ENCODE data around the gene MGMT. TPM values are rescaled to one million over a fixed set of nuclear protein-coding genes. Genes with fewer than 3 reads are reported as not detected.

MGMT gene
- total and polyA plus RNA-seq, 9 of the 15 experiments (the other 6 are each of a cell fraction or from before 2014, with no cell fraction given) = 0.03 to 0.29 (median 0.11) TPM; not detected in 4

GRCh38 chr10:129448539-129448938, 18.5 kb upstream of the MGMT start:
- H3K27me3 ChIP-seq (ENCODE audit: control insufficient read depth in 2 of 2, insufficient read depth in 2 of 2, low read length in 2 of 2) = no peaks in the 10 kb centered on the region
- no peak for DNase-seq (ENCODE audit: extremely low read depth in 1 of 4, low spot score in 3 of 4)
- no peak overlapping the region for H3K27ac ChIP-seq (ENCODE audit: extremely low read depth, low read depth, low read length)
- BruUV-seq (replicated peaks) = no TSS peak
- TF ChIP-seq ZNF12 (CRISPR knock-in tag; IDR thresholded peaks at IDR 0.05) (no peak), NCOR1 (IDR thresholded peaks at IDR 0.05) (no peak), MEF2A (IDR thresholded peaks at IDR 0.05; ENCODE audit: control insufficient read depth, low read depth, low read length) (no peak), ADNP (tag; IDR thresholded peaks at IDR 0.05) (no peak)
- H3K9me3 ChIP-seq (replicated peaks; ENCODE audit: control insufficient read depth, insufficient read depth, low read depth, low read length) = no peaks in the 10 kb centered on the region
- no peaks in the 10 kb centered on the region for H3K79me2 ChIP-seq (ENCODE audit: control insufficient read depth, insufficient read depth, low read length)
- no peaks in the 10 kb centered on the region for H3K9me1 ChIP-seq (ENCODE audit: control insufficient read depth, insufficient read depth, low read length)
- H4K20me1 ChIP-seq (replicated peaks; ENCODE audit: control insufficient read depth, insufficient read depth, low read length) = no peaks in the 10 kb centered on the region
- no peaks in the 10 kb centered on the region for H3K4me1 ChIP-seq (replicated peaks in 1 of 2; ENCODE audit: control insufficient read depth in 2 of 2, insufficient read depth in 2 of 2, low read length in 2 of 2)
- no peak overlapping the region for H3K4me2 ChIP-seq (ENCODE audit: insufficient read depth, low read length)
- intact Hi-C loops (cut with micrococcal nuclease) (no loop called here), in situ Hi-C loops (cut with MboI) (no loop called here)
- no peak for FAIRE-seq
- ChIA-PET POLR2A (no interaction called here), CTCF (ENCODE audit: low intra/inter-chr PET ratio) (no interaction called here)
- WGBS (ENCODE audit: insufficient coverage, low coverage, missing lambda C conversion rate) = 1% methylated on average over 5 of the region's 5 CpGs
- no peak for ATAC-seq
- H3K9ac ChIP-seq (ENCODE audit: insufficient read depth in 1 of 2, low read depth in 2 of 2, low read length in 2 of 2) = no peak overlapping the region
- no peak overlapping the region for H2AFZ ChIP-seq (ENCODE audit: low read depth, low read length)
- no peaks in the 10 kb centered on the region for H3K36me3 ChIP-seq (ENCODE audit: control insufficient read depth, insufficient read depth, low read length)
- H3K4me3 ChIP-seq = no peak overlapping the region

- ATAC-seq (no peak), DNase-seq (ENCODE audit: extremely low read depth in 1 of 4, low spot score in 3 of 4) (no peak), FAIRE-seq (no peak)
- no TSS peak for BruUV-seq (replicated peaks)
- intact Hi-C loops (cut with micrococcal nuclease) (no loop called here), in situ Hi-C loops (cut with MboI) (no loop called here)
- CTCF ChIA-PET (ENCODE audit: low intra/inter-chr PET ratio) = no interaction called here
- no peaks in the 10 kb centered on the region for H3K9me3 ChIP-seq (replicated peaks; ENCODE audit: control insufficient read depth, insufficient read depth, low read depth, low read length)
- H3K4me3 ChIP-seq = no peak overlapping the region
- H3K36me3 ChIP-seq (ENCODE audit: control insufficient read depth, insufficient read depth, low read length) = no peaks in the 10 kb centered on the region
- POLR2A ChIA-PET = no interaction called here
- no peaks in the 10 kb centered on the region for H3K9me1 ChIP-seq (ENCODE audit: control insufficient read depth, insufficient read depth, low read length)
- H4K20me1 ChIP-seq (replicated peaks; ENCODE audit: control insufficient read depth, insufficient read depth, low read length) = no peaks in the 10 kb centered on the region
- H2AFZ ChIP-seq (ENCODE audit: low read depth, low read length) = no peak overlapping the region
- no peaks in the 10 kb centered on the region for H3K27me3 ChIP-seq (ENCODE audit: control insufficient read depth in 2 of 2, insufficient read depth in 2 of 2, low read length in 2 of 2)
- no peaks in the 10 kb centered on the region for H3K4me1 ChIP-seq (replicated peaks in 1 of 2; ENCODE audit: control insufficient read depth in 2 of 2, insufficient read depth in 2 of 2, low read length in 2 of 2)
- no peaks in the 10 kb centered on the region for H3K79me2 ChIP-seq (ENCODE audit: control insufficient read depth, insufficient read depth, low read length)
- no peak overlapping the region for H3K27ac ChIP-seq (ENCODE audit: extremely low read depth, low read depth, low read length)
- TF ChIP-seq MCM5 (IDR thresholded peaks at IDR 0.05; ENCODE audit: low read depth) = no peak
- TF ChIP-seq SIN3B (IDR thresholded peaks at IDR 0.05; ENCODE audit: low read depth) = no peak
- TF ChIP-seq HBP1 (CRISPR knock-in tag; IDR thresholded peaks at IDR 0.05) = no peak
- no peak for TF ChIP-seq DIDO1 (tag; IDR thresholded peaks at IDR 0.05; ENCODE audit: low read depth)
- TF ChIP-seq ETV1 (tag; conservative IDR thresholded peaks at IDR 0.05; ENCODE audit: low read depth) = no peak
- H3K9ac ChIP-seq (ENCODE audit: insufficient read depth in 1 of 2, low read depth in 2 of 2, low read length in 2 of 2) = no peak overlapping the region
- no peak overlapping the region for H3K4me2 ChIP-seq (ENCODE audit: insufficient read depth, low read length)
- WGBS (ENCODE audit: insufficient coverage, low coverage, missing lambda C conversion rate) = 0% methylated on average over 2 of the region's 2 CpGs
Observed at GRCh38 chr10:129449893-129450292, 17.1 kb upstream of the MGMT start.

Data from K562 (cell line).